ENCODE measurements around the gene PTPRN2. TPM values are rescaled to one million over a fixed set of nuclear protein-coding genes. Genes with fewer than 3 reads are reported as not detected.

The PTPRN2 gene
- total RNA-seq, 1 donor from 2014 or later = 2.4 TPM

DNA sequence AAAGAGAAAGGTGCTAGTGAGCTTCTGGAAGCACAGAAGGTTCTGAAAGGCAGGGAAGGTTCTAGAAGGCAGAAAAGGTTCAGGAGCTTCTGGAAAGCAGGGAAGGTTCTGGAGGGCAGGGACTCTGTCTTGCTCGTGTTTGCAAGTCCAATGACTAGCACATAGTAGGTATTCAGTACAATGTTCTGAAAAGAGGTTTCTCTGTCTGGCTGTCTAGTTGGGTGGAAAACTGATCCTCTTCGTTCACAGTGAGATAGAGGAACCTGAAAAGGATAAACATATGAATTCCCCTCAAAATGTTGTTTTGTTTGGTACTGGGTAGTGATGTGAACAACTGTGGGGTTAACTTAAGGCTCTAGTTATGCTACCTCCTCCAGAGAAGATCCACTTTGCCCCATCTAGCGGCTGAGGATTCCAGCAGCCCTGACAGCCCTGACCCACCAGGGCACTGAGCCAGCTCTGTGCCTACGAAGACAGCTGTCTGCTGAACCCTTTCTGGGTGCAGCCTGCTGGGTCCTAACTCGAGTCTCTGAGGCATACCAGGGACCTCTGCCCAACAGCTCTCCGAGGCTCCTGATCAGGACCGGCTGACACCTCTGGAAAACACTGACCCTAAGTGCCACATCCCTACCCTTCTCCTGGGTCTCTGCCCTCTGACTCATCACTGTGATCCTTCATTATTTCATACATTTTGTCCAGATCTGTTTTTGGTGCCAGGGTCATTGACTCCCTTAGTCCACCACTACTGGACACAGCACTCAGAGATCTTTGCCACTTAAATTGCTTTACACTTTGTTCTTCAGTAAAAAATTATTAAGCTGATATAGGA is 15.4 kb downstream of the PTPRN2 start:
- no peak for DNase-seq (ENCODE audit: low read depth)
- Histone ChIP-seq H3K4me3 (ENCODE audit: low read depth, low read length) (no peak overlapping the region), H3K27me3 (ENCODE audit: control insufficient read depth, insufficient read depth, low read length) (peaks cover 18% of the 10 kb centered on the region), H3K36me3 (ENCODE audit: control insufficient read depth, insufficient read depth, low read length) (no peaks in the 10 kb centered on the region)
- TF ChIP-seq, protein P1, sequence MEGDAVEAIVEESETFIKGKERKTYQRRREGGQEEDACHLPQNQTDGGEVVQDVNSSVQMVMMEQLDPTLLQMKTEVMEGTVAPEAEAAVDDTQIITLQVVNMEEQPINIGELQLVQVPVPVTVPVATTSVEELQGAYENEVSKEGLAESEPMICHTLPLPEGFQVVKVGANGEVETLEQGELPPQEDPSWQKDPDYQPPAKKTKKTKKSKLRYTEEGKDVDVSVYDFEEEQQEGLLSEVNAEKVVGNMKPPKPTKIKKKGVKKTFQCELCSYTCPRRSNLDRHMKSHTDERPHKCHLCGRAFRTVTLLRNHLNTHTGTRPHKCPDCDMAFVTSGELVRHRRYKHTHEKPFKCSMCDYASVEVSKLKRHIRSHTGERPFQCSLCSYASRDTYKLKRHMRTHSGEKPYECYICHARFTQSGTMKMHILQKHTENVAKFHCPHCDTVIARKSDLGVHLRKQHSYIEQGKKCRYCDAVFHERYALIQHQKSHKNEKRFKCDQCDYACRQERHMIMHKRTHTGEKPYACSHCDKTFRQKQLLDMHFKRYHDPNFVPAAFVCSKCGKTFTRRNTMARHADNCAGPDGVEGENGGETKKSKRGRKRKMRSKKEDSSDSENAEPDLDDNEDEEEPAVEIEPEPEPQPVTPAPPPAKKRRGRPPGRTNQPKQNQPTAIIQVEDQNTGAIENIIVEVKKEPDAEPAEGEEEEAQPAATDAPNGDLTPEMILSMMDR (IDR thresholded peaks at IDR 0.05; ENCODE audit: insufficient read depth, low read length, poor library complexity, severe bottlenecking) = no peak

DNA sequence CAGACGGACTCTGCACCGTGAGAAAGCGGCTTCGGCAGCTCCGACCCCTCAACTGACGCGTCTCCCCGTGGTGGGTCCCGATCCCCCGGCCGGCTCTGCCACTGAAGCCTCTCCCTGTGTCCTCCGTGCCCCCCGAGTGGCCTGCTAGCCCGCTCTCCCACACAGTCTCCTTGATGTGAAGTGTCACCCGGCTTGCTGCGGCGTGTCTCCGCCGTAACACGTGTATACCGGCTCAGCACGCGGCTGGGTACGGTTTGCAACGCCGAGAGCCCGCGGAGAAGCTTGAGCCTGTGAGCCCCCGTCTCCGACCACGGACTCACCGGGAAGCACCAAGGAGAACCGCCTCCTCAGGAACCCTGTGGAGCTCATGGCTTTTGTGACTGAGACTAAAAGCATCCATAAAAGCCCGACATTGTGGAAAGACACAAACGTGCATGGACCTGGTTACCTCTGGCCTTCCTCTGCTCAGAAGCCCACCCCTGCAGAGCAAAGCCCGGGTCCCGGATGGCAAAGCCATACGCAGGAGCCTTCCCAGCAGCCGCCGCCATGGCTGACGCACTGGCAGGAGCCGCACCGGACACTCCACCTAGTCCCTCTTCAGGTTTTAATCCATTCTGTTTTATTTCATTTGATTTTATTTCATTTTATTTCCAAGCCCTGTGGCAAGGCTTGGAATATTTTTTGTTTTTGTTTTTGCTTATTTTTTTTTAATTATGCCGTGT is 17.0 kb downstream of the PTPRN2 start:
- no peaks in the 10 kb centered on the region for H3K36me3 ChIP-seq (ENCODE audit: control insufficient read depth, insufficient read depth, low read length)
- H3K4me3 ChIP-seq (ENCODE audit: low read depth, low read length) = no peak overlapping the region
- H3K27me3 ChIP-seq (ENCODE audit: control insufficient read depth, insufficient read depth, low read length) = peaks cover 18% of the 10 kb centered on the region
- TF ChIP-seq, protein P1 (IDR thresholded peaks at IDR 0.05; ENCODE audit: insufficient read depth, low read length, poor library complexity, severe bottlenecking) = no peak
- no peak for DNase-seq (ENCODE audit: low read depth)

DNA sequence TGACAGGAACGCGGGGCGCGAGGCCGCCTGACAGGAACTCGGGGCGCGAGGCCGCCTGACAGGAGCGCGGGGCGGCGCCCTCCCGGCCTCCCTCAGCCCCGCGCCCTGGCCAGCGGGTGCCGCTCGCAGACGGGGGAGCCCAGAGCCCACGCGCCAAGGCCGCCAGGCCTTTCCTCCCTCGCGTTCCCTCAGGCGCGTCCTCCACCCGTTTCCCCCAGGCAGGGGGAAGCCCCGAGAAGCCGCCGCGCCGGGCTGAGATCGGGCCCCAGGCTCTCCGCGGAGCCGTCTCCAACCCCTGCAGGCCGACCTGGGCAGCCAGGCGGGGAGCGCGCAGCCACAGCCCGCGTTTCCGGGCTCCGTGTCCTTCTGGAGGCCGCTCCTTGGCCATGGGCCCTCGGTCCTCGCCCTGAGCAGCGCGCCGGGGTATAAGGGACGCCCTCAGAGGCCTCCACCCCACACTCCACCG is 17.7 kb downstream of the PTPRN2 start:
- Histone ChIP-seq H3K36me3 (ENCODE audit: control insufficient read depth, insufficient read depth, low read length) (no peaks in the 10 kb centered on the region), H3K4me3 (ENCODE audit: low read depth, low read length) (no peak overlapping the region), H3K27me3 (ENCODE audit: control insufficient read depth, insufficient read depth, low read length) (peaks cover 18% of the 10 kb centered on the region)
- DNase-seq (ENCODE audit: low read depth) = no peak
- TF ChIP-seq, protein P1 (IDR thresholded peaks at IDR 0.05; ENCODE audit: insufficient read depth, low read length, poor library complexity, severe bottlenecking) = no peak

DNA sequence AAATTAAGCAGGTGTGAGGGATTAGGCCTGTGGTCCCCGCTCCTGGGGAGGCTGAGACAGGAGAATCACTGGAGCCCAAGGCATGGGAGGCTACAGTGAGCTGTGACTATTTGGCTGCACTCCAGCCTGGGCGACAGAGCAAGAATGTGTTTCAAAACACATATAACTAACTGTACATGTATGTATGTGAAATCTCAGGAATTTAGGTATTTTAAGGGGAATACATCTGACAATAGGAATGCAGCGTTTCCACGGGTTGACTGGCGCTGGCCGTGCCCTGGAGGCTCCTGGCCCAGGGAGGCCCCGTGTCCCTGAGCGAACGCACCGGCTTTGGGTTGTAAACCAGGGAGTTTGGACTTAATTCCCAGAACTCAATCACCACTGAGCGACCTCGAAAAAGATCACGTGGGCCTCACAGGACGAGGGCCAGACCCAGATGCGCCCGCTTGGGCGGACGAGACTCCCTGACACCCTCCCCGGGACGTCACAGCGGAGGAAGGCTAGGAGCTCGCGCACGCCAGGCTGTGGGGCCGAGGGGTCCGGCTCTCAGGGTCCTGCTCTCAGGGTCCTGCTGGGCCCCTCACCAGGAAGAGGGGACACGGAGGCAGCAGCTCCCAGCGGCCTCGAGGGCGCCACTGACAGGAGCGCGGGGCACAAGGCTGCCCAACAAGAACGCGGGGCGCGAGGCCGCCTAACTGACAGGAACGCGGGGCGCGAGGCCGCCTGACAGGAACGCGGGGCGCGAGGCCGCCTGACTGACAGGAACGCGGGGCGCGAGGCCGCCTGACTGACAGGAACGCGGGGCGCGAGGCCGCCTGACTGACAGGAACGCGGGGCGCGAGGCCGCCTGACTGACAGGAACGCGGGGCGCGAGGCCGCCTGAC is 18.4 kb downstream of the PTPRN2 start:
- Histone ChIP-seq H3K4me3 (ENCODE audit: low read depth, low read length) (no peak overlapping the region), H3K36me3 (ENCODE audit: control insufficient read depth, insufficient read depth, low read length) (no peaks in the 10 kb centered on the region), H3K27me3 (ENCODE audit: control insufficient read depth, insufficient read depth, low read length) (peaks cover 18% of the 10 kb centered on the region)
- no peak for DNase-seq (ENCODE audit: low read depth)
- TF ChIP-seq, protein P1 (IDR thresholded peaks at IDR 0.05; ENCODE audit: insufficient read depth, low read length, poor library complexity, severe bottlenecking) = no peak

DNA sequence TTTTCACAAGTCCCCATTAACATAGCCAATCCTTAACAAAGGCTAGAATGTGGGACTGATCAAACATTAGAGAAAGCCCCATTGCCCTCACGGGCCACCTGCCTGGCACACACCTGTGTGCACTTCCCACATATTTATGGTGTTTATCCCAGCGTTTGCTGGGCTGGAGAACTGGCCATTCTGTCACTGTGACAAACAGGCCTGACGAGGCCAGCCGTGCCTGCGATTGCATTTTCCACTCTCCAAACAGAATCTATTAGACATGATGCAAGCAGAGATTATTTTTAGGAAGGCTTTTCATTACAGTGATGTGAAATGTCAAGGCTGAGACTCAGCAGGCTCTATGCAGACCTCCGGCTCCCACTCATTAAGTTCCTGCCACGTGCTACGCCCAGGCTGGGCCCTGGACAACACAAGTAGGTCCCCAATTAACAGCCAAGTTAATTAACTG is 20.4 kb downstream of the PTPRN2 start:
- no peak for DNase-seq (ENCODE audit: low read depth)
- TF ChIP-seq, protein P1 (IDR thresholded peaks at IDR 0.05; ENCODE audit: insufficient read depth, low read length, poor library complexity, severe bottlenecking) = no peak
- Histone ChIP-seq H3K27me3 (ENCODE audit: control insufficient read depth, insufficient read depth, low read length) (peaks cover 18% of the 10 kb centered on the region), H3K36me3 (ENCODE audit: control insufficient read depth, insufficient read depth, low read length) (no peaks in the 10 kb centered on the region), H3K4me3 (ENCODE audit: low read depth, low read length) (no peak overlapping the region)

Measured in kidney epithelial cell (primary cell).